CD4-positive, CD25-positive, alpha-beta regulatory T cell (primary cell): ENCODE measurements around the gene GALNTL6. TPM values are rescaled to one million over a fixed set of nuclear protein-coding genes. Genes with fewer than 3 reads are reported as not detected.

Experiments used
- ATAC-seq, 2 donors: fragments of 150-1000 bp; cut with Tn5 transposase; one replicate each; pipeline ENCODE4 v1.10.0; 2021; ENCODE audit warnings: low read depth in 2 of 2, moderate number of reproducible peaks in 2 of 2, moderate library complexity in 1 of 2
- DNase-seq, 3 donors: peaks; one replicate each; pipeline versions ENCODE4 v3.0.0 to v3.0.0-alpha.2; 2012 to 2022; ENCODE audit warnings: mixed read lengths in 1 of 3
- H3K27ac ChIP-seq: one replicate; pipeline ENCODE4 v1.7.0; 2013; ENCODE audit warnings: mild to moderate bottlenecking, low read length; ENCODE audit not compliant: insufficient read depth, poor library complexity, severe bottlenecking
- H3K27me3 ChIP-seq: one replicate; pipeline ENCODE4 v1.7.0; 2013; ENCODE audit warnings: low read length; ENCODE audit not compliant: control insufficient read depth, insufficient read depth
- H3K36me3 ChIP-seq: one replicate; pipeline ENCODE4 v1.7.0; 2013; ENCODE audit warnings: mild to moderate bottlenecking, low read length, moderate library complexity; ENCODE audit not compliant: control insufficient read depth, insufficient read depth
- H3K4me1 ChIP-seq: 2 replicates; pipeline ENCODE4 v1.7.0; 2013; ENCODE audit warnings: mild to moderate bottlenecking, low read length; ENCODE audit not compliant: insufficient read depth, control insufficient read depth, poor library complexity, severe bottlenecking
- H3K4me3 ChIP-seq: one replicate; pipeline ENCODE4 v1.7.0; 2013; ENCODE audit warnings: low read depth, mild to moderate bottlenecking, low read length, moderate library complexity
- H3K9me3 ChIP-seq, 2 experiments: 1 replicate in 1 of 2; 2 replicates in 1 of 2; pipeline ENCODE4 v1.7.0; 2013; ENCODE audit warnings: low read length in 2 of 2, mild to moderate bottlenecking in 1 of 2, moderate library complexity in 1 of 2; ENCODE audit not compliant: control insufficient read depth in 2 of 2
- H3K27ac Mint-ChIP-seq, 3 donors: one replicate each; pipeline ENCODE4 v1.8.0; 2020 to 2022; ENCODE audit warnings: mild to moderate bottlenecking in 3 of 3, mixed read lengths in 3 of 3, moderate library complexity in 2 of 3
- H3K27me3 Mint-ChIP-seq: one replicate; pipeline ENCODE4 v1.8.0; 2022; ENCODE audit warnings: mild to moderate bottlenecking, mixed read lengths
- H3K36me3 Mint-ChIP-seq: one replicate; pipeline ENCODE4 v1.8.0; 2020; ENCODE audit warnings: mixed read lengths
- H3K4me1 Mint-ChIP-seq, 4 donors: one replicate each; pipeline ENCODE4 v1.8.0; 2020 to 2022; ENCODE audit warnings: mixed read lengths in 4 of 4, mild to moderate bottlenecking in 1 of 4
- H3K4me3 Mint-ChIP-seq, 4 donors: one replicate each; pipeline ENCODE4 v1.8.0; 2020 to 2022; ENCODE audit warnings: mild to moderate bottlenecking in 4 of 4, mixed read lengths in 4 of 4, moderate library complexity in 3 of 4
- H3K9me3 Mint-ChIP-seq, 7 donors: one replicate each; pipeline ENCODE4 v1.8.0; 2020 to 2022; ENCODE audit warnings: mixed read lengths in 7 of 7, mild to moderate bottlenecking in 3 of 7, moderate library complexity in 2 of 7
- polyA plus RNA-seq, 4 donors: library from polyadenylated mRNA; unstranded; fragments of 300-500 nt; fragmentation: Illumina TruSeq; gene quantifications; one replicate each; pipeline ENCODE4 v1.2.3, GENCODE V29; 2021
- total RNA-seq: library from RNA; stranded (reverse); gene quantifications from one replicate; pipeline ENCODE4 v1.2.3, GENCODE V29; 2022

Gene GALNTL6
- total and polyA plus RNA-seq, 5 donors from 2014 or later, result not detected

GRCh38 chr4:172986114-172986513 lies 1172.9 kb downstream of the GALNTL6 start:
- no peaks in the 10 kb centered on the region for H3K4me1 Mint-ChIP-seq
- no peaks in the 10 kb centered on the region for H3K36me3 Mint-ChIP-seq
- Histone ChIP-seq H3K27me3 (no peaks in the 10 kb centered on the region), H3K27ac (no peak overlapping the region), H3K4me1 (no peaks in the 10 kb centered on the region), H3K9me3 (no peaks in the 10 kb centered on the region), H3K4me3 (no peak overlapping the region), H3K36me3 (no peaks in the 10 kb centered on the region)
- H3K27me3 Mint-ChIP-seq, result peaks cover 4% of the 10 kb centered on the region
- ATAC-seq (no peak), DNase-seq (no peak)
- H3K27ac Mint-ChIP-seq, result no peak overlapping the region
- no peak overlapping the region for H3K4me3 Mint-ChIP-seq
- H3K9me3 Mint-ChIP-seq, result peaks cover 0 to 9% (median 4%) of the 10 kb centered on the region in 7 donors

- Histone ChIP-seq H3K9me3 (no peaks in the 10 kb centered on the region), H3K27ac (no peak overlapping the region), H3K4me3 (no peak overlapping the region), H3K27me3 (peaks cover 5% of the 10 kb centered on the region), H3K36me3 (no peaks in the 10 kb centered on the region), H3K4me1 (no peaks in the 10 kb centered on the region)
- Mint-ChIP-seq H3K9me3 (peaks cover 0 to 9% (median 4%) of the 10 kb centered on the region in 7 donors), H3K4me3 (no peak overlapping the region), H3K4me1 (no peaks in the 10 kb centered on the region), H3K27me3 (peaks cover 4% of the 10 kb centered on the region), H3K36me3 (no peaks in the 10 kb centered on the region), H3K27ac (no peak overlapping the region)
- ATAC-seq, result no peak
- no peak for DNase-seq
Observed at GRCh38 chr4:172989984-172990820, 1177.0 kb downstream of the GALNTL6 start.

GRCh38 chr4:172992648-172993378 lies 1179.6 kb downstream of the GALNTL6 start:
- Histone ChIP-seq H3K27me3 (peaks cover 5% of the 10 kb centered on the region), H3K27ac (no peak overlapping the region), H3K36me3 (no peaks in the 10 kb centered on the region), H3K9me3 (no peaks in the 10 kb centered on the region), H3K4me1 (no peaks in the 10 kb centered on the region), H3K4me3 (no peak overlapping the region)
- no peak overlapping the region for H3K4me3 Mint-ChIP-seq
- ATAC-seq (no peak), DNase-seq (no peak)
- H3K27ac Mint-ChIP-seq, result no peak overlapping the region
- no peaks in the 10 kb centered on the region for H3K36me3 Mint-ChIP-seq
- H3K9me3 Mint-ChIP-seq, result peaks cover 0 to 7% (median 4%) of the 10 kb centered on the region in 7 donors
- no peaks in the 10 kb centered on the region for H3K4me1 Mint-ChIP-seq
- peaks cover 10% of the 10 kb centered on the region for H3K27me3 Mint-ChIP-seq

- Histone ChIP-seq H3K36me3 (no peaks in the 10 kb centered on the region), H3K9me3 (no peaks in the 10 kb centered on the region), H3K4me1 (no peaks in the 10 kb centered on the region), H3K27me3 (peaks cover 5% of the 10 kb centered on the region), H3K4me3 (no peak overlapping the region), H3K27ac (no peak overlapping the region)
- no peaks in the 10 kb centered on the region for H3K36me3 Mint-ChIP-seq
- DNase-seq, result no peak
- H3K4me3 Mint-ChIP-seq, result no peak overlapping the region
- peaks cover 17% of the 10 kb centered on the region for H3K27me3 Mint-ChIP-seq
- no peaks in the 10 kb centered on the region for H3K4me1 Mint-ChIP-seq
- peaks cover 0 to 2% (median 0%) of the 10 kb centered on the region in 7 donors for H3K9me3 Mint-ChIP-seq
- no peak overlapping the region for H3K27ac Mint-ChIP-seq
- no peak for ATAC-seq
Observed at GRCh38 chr4:172995161-172995560, 1182.0 kb downstream of the GALNTL6 start.

- Mint-ChIP-seq H3K4me1 (no peaks in the 10 kb centered on the region), H3K9me3 (peaks cover 0 to 2% (median 0%) of the 10 kb centered on the region in 7 donors), H3K4me3 (no peak overlapping the region), H3K27ac (no peak overlapping the region), H3K36me3 (no peaks in the 10 kb centered on the region), H3K27me3 (peaks cover 17% of the 10 kb centered on the region)
- no peak for ATAC-seq
- H3K9me3 ChIP-seq, result no peaks in the 10 kb centered on the region
- no peaks in the 10 kb centered on the region for H3K36me3 ChIP-seq
- H3K4me3 ChIP-seq, result no peak overlapping the region
- no peak overlapping the region for H3K27ac ChIP-seq
- H3K27me3 ChIP-seq, result peaks cover 5% of the 10 kb centered on the region
- no peaks in the 10 kb centered on the region for H3K4me1 ChIP-seq
- no peak for DNase-seq
Observed at GRCh38 chr4:172995704-172996103, 1182.5 kb downstream of the GALNTL6 start.

GRCh38 chr4:172996571-172997216 lies 1183.5 kb downstream of the GALNTL6 start:
- no peaks in the 10 kb centered on the region for H3K36me3 Mint-ChIP-seq
- Histone ChIP-seq H3K9me3 (no peaks in the 10 kb centered on the region), H3K27me3 (peaks cover 5% of the 10 kb centered on the region), H3K36me3 (no peaks in the 10 kb centered on the region), H3K4me3 (no peak overlapping the region), H3K27ac (no peak overlapping the region), H3K4me1 (no peaks in the 10 kb centered on the region)
- DNase-seq (no peak), ATAC-seq (no peak)
- H3K27me3 Mint-ChIP-seq, result peaks cover 17% of the 10 kb centered on the region
- peaks cover 0 to 2% (median 0%) of the 10 kb centered on the region in 7 donors for H3K9me3 Mint-ChIP-seq
- H3K27ac Mint-ChIP-seq, result no peak overlapping the region
- no peaks in the 10 kb centered on the region for H3K4me1 Mint-ChIP-seq
- H3K4me3 Mint-ChIP-seq, result no peak overlapping the region

GRCh38 chr4:172997217-172997609 lies 1184.0 kb downstream of the GALNTL6 start:
- H3K4me3 Mint-ChIP-seq, result no peak overlapping the region
- no peak overlapping the region for H3K27ac Mint-ChIP-seq
- Histone ChIP-seq H3K27me3 (peaks cover 5% of the 10 kb centered on the region), H3K27ac (no peak overlapping the region), H3K9me3 (no peaks in the 10 kb centered on the region), H3K4me1 (no peaks in the 10 kb centered on the region), H3K36me3 (no peaks in the 10 kb centered on the region), H3K4me3 (no peak overlapping the region)
- H3K36me3 Mint-ChIP-seq, result no peaks in the 10 kb centered on the region
- H3K4me1 Mint-ChIP-seq, result no peaks in the 10 kb centered on the region
- ATAC-seq (no peak), DNase-seq (no peak)
- H3K27me3 Mint-ChIP-seq, result peaks cover 17% of the 10 kb centered on the region
- peaks cover 0 to 2% (median 0%) of the 10 kb centered on the region in 7 donors for H3K9me3 Mint-ChIP-seq
